H1 (cell line): ENCODE measurements around the gene CARD11. TPM values are rescaled to one million over a fixed set of nuclear protein-coding genes. Genes with fewer than 3 reads are reported as not detected.

Experiments used
- polyA plus RNA-seq, 7 experiments: library from polyadenylated mRNA; depleted of rRNA in 3 of 7; stranded (reverse) in 5 of 7; unstranded in 2 of 7; fragments of >200 nt in 5 of 7; fragments of 200-250 nt in 2 of 7; gene quantifications; 1 replicate in 5 of 7; 2 replicates in 1 of 7; 4 replicates in 1 of 7; pipeline versions ENCODE4 v1.2.1 to v1.2.3, GENCODE V29; 2011 to 2013; ENCODE audit warnings: missing spikeins in 2 of 7, mixed read lengths in 2 of 7
- total RNA-seq: library from RNA; stranded (reverse); fragmentation: NEBNext Ultra II Directional; extraction: Animal tissue kit (Norgen Biotek cat#: 25700); gene quantifications from 2 replicates; pipeline ENCODE4 v1.2.1, GENCODE V29; 2021
- TF ChIP-seq, protein P1 (sequence below): fragments of 300-600 bp; sonication (generic); IDR thresholded peaks from 2 replicates; pipeline ENCODE4 v1.7.1; 2012; ENCODE audit warnings: low read length, moderate library complexity, mild to moderate bottlenecking, inconsistent platforms; ENCODE audit not compliant: insufficient replicate concordance

CARD11 gene
- total and polyA plus RNA-seq, 2 of the 8 experiments (the other 6 are each of a cell fraction or from before 2014, with no cell fraction given): 12.6 to 29.8 TPM

DNA sequence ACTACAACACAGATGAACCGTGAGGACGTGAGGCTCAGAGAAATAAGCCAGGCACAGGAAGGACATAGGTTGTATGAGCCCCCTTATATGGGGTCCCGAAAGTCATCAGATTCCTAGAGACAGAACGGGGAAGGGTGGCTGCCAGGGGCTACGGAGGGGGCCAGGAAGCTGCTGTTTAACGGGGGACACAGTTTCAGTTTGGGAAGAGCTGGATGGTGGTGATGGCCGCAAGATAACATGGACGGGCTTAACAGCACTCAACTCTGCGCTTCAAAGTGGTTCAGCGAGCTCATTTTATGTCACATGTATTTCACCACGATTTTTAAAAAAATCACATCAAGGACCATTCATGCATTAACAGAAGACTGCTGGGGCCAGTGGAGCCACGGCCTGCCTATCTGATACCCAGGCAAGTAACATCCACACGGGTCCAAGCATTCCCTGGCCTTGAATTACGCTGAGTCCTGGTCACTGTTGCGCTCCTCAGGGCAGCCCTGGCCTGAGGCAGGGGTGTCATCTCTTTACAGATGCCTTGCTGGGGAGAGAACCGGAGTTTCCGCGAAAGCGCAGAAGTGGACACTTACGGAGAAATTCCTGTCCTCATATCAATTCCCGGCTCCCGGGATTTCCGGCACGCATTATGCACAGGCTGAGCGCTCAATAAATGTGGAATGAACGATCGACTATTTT, 1.5 kb downstream of the CARD11 start (continued):
- TF ChIP-seq, protein P1, sequence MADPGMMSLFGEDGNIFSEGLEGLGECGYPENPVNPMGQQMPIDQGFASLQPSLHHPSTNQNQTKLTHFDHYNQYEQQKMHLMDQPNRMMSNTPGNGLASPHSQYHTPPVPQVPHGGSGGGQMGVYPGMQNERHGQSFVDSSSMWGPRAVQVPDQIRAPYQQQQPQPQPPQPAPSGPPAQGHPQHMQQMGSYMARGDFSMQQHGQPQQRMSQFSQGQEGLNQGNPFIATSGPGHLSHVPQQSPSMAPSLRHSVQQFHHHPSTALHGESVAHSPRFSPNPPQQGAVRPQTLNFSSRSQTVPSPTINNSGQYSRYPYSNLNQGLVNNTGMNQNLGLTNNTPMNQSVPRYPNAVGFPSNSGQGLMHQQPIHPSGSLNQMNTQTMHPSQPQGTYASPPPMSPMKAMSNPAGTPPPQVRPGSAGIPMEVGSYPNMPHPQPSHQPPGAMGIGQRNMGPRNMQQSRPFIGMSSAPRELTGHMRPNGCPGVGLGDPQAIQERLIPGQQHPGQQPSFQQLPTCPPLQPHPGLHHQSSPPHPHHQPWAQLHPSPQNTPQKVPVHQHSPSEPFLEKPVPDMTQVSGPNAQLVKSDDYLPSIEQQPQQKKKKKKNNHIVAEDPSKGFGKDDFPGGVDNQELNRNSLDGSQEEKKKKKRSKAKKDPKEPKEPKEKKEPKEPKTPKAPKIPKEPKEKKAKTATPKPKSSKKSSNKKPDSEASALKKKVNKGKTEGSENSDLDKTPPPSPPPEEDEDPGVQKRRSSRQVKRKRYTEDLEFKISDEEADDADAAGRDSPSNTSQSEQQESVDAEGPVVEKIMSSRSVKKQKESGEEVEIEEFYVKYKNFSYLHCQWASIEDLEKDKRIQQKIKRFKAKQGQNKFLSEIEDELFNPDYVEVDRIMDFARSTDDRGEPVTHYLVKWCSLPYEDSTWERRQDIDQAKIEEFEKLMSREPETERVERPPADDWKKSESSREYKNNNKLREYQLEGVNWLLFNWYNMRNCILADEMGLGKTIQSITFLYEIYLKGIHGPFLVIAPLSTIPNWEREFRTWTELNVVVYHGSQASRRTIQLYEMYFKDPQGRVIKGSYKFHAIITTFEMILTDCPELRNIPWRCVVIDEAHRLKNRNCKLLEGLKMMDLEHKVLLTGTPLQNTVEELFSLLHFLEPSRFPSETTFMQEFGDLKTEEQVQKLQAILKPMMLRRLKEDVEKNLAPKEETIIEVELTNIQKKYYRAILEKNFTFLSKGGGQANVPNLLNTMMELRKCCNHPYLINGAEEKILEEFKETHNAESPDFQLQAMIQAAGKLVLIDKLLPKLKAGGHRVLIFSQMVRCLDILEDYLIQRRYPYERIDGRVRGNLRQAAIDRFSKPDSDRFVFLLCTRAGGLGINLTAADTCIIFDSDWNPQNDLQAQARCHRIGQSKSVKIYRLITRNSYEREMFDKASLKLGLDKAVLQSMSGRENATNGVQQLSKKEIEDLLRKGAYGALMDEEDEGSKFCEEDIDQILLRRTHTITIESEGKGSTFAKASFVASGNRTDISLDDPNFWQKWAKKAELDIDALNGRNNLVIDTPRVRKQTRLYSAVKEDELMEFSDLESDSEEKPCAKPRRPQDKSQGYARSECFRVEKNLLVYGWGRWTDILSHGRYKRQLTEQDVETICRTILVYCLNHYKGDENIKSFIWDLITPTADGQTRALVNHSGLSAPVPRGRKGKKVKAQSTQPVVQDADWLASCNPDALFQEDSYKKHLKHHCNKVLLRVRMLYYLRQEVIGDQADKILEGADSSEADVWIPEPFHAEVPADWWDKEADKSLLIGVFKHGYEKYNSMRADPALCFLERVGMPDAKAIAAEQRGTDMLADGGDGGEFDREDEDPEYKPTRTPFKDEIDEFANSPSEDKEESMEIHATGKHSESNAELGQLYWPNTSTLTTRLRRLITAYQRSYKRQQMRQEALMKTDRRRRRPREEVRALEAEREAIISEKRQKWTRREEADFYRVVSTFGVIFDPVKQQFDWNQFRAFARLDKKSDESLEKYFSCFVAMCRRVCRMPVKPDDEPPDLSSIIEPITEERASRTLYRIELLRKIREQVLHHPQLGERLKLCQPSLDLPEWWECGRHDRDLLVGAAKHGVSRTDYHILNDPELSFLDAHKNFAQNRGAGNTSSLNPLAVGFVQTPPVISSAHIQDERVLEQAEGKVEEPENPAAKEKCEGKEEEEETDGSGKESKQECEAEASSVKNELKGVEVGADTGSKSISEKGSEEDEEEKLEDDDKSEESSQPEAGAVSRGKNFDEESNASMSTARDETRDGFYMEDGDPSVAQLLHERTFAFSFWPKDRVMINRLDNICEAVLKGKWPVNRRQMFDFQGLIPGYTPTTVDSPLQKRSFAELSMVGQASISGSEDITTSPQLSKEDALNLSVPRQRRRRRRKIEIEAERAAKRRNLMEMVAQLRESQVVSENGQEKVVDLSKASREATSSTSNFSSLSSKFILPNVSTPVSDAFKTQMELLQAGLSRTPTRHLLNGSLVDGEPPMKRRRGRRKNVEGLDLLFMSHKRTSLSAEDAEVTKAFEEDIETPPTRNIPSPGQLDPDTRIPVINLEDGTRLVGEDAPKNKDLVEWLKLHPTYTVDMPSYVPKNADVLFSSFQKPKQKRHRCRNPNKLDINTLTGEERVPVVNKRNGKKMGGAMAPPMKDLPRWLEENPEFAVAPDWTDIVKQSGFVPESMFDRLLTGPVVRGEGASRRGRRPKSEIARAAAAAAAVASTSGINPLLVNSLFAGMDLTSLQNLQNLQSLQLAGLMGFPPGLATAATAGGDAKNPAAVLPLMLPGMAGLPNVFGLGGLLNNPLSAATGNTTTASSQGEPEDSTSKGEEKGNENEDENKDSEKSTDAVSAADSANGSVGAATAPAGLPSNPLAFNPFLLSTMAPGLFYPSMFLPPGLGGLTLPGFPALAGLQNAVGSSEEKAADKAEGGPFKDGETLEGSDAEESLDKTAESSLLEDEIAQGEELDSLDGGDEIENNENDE: no peak
